Anterior cingulate cortex (tissue), 58 donors: ENCODE data around the gene ANKRD36.
"Not testable (repeated sequence)": the region's sequence is repeated elsewhere in the genome, so short reads cannot be mapped to it uniquely, and the experiment has no call there.

ENCODE experiments used
- DNase-seq, 58 donors: peaks; one replicate each; lab custom pipeline; 2025; lab: John Stamatoyannopoulos, UW

The ANKRD36 gene

DNA sequence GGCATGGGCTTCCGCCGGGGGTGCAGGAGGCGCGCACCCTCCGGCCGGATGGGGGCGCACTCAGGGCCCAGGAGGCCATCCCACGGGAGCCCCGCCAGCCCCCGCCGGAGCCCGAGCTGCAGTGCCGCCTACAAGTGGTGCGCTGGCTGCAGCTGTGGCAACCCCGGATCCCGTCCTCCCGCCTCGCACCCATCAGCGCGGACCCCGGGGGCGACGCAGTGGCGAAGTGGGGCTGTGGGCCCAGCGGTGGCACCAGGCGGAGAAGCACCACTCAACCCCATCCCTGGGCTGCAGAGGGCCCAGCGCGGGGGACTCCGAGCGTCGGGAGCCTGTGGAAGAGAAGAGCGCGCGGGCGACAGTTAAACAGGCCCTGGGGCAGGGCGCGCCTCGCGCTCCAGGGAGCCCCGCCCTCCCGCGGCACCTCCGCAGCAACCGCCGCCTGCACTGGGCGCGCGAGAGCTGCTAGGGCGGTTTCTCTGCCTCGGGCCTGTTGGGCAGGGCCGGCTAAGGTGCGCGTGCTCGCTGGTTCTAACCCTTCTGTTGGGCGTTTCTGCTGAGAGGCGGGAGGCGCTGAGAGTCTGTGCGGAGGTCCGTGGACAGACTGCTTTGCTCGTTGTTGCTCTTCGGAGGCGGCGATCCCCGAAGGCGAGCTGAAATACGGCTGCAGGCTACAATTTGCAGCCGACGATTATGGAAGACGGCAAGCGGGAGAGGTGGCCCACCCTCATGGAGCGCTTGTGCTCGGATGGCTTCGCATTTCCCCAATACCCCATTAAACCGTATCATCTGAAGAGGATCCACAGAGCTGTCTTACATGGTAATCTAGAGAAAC, at the start of gene ANKRD36:
Gene ANKRD36 (plus strand): TSS at position 104 of the 832 bp plus-strand sequence. CDS start 587 bp downstream, at position 691.
- DNase-seq = not testable (repeated sequence)

GRCh38 chr2:97066030-97066429, 46.9 kb upstream of the ANKRD36 start:
- not testable (repeated sequence) for DNase-seq

GRCh38 chr2:97067279-97068004, 45.5 kb upstream of the ANKRD36 start:
- no peak for DNase-seq

DNA sequence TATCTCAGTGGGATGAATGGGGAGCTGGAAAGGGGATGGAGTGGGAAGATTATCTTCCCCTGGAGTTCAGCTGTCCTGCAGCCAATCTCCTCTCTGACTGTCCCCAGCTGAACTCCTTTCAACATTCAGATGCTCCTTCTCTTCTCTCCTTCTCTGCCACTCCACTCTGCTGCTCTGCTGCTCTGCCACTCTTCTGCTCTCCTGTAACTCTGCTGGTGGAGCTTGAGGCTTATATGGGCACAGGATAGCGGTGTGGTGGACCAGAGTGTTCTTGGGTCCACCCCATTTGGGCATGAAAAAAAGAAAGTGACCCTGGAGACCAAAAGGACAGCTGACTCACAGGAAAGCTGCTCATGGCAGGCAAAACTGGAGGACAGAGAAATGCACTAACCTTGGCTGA, 44.9 kb upstream of the ANKRD36 start:
- no peak for DNase-seq

- DNase-seq = not testable (repeated sequence)
Measured at GRCh38 chr2:97068722-97069121, 44.2 kb upstream of the ANKRD36 start.

GRCh38 chr2:97070915-97071314, 42.0 kb upstream of the ANKRD36 start:
- DNase-seq = not testable (repeated sequence)

GRCh38 chr2:97077213-97077612, 35.7 kb upstream of the ANKRD36 start:
- DNase-seq = not testable (repeated sequence)

DNA sequence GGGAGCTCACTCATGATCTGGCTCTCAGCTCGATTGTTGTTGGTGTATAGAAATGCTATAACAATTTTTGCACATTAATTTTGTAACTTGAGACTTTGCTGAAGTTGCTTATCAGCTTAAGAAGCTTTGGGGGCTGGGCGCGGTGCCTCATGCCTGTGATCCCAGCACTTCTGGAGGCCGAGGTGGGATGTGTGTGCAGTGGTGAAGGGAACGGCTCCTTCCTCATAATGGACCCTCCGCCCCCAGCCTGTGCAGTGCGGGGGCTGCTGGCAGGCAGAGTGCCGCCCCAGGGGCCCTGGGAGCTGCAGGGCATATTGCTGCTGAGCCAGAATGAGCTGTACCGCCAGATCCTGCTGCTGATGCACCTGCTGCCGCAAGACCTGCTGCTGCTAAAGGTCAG, 32.1 kb upstream of the ANKRD36 start:
- not testable (repeated sequence) for DNase-seq

DNA sequence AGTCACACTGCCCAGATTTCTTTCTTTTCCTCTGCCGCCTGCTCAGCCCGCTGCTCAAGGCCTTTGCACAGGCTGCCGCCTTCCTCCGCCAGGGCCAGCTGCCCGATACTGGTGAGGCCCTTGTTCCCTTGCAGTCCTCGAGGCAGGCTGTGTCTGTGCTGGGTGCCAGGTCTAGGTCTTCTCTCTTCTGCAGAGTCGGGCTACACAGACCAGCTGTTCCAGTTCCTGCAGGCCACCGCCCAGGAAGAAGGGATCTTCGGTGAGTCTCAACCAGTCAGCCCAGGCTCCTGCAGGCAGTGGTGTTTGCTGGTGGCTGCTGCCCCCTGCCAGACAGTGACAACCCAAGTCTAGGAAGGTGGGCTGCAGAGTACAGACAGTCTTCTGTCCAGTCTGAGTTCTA, 30.7 kb upstream of the ANKRD36 start:
- not testable (repeated sequence) for DNase-seq

DNA sequence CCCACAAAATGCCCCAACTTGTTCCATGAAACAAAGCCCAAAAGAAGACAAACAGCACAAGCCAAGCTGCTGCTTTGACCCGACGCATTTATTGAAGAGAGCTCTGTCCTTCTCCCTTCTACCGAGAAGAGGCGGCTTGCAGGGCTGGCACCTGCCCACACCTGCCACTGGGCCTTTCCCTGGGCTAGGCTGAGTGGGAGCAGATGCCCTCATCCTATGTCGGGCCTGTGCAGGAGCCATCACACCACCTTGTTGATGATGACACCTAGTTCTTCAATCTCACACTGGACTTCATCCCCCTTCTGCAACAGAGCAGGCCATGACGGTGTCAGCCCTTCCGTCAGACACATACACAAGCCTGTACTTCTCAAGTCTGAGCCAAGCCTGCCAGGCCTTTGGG, 29.4 kb upstream of the ANKRD36 start:
- DNase-seq = not testable (repeated sequence)

DNA sequence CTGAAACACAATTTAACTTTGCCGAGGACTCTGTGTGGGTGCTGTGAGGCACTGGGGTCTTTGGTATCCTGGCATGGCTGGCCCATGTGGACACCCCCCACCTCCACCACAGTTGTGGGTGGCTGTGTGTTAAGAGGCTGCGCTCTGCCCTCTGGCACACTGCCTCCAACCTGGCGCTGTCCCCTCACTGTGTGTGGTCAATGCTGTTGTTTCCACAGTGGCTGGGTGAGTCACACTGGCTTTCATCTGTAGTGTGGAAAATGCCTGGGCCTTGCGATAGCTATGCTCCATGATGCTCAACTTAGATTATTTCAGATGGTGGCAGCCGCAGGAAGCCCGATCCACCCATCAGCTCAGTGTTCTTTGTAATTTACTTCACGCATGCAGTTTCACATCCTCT, 27.9 kb upstream of the ANKRD36 start:
- not testable (repeated sequence) for DNase-seq

DNA sequence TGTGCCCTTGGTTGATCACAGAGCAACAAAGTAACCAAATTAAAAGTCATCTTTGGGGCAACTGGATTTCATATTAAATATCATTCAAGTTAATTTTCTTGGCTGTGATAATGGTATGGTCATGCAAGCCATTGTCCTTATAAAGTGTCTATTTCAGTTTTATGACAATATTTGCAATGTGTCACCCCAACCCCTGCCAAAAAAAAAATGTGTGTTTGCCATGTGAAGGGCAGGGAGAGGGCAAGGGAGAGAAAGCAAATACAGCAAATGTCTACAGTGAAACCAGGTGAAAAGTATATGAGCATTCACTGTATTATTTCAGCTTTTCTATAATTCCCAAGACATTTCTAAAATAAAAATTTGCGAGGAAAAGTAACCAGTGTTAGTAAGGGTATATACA, 24.2 kb upstream of the ANKRD36 start:
- DNase-seq = not testable (repeated sequence)

DNA sequence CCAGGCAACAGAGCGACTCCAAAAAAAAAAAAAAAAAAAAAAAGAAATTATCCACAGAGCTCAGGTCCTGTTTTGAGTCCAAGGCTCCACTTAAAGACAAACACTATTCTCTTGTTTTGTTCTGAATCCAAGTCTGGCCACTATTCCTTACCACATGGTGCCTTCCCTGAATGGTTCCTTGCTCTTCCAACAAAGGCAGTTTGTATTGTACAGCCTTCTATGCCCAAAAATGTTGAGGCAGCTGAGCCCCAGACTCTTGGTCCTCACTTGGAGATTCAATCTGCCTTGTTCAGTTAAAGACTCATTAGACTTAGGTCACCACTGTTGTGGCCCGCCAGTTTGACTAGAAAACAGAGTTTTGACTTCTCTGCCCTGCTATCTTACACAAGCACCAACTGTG, 20.0 kb upstream of the ANKRD36 start:
- peak in 3 of 58 donors; percentile 21 to 27 (median 23) for DNase-seq

DNA sequence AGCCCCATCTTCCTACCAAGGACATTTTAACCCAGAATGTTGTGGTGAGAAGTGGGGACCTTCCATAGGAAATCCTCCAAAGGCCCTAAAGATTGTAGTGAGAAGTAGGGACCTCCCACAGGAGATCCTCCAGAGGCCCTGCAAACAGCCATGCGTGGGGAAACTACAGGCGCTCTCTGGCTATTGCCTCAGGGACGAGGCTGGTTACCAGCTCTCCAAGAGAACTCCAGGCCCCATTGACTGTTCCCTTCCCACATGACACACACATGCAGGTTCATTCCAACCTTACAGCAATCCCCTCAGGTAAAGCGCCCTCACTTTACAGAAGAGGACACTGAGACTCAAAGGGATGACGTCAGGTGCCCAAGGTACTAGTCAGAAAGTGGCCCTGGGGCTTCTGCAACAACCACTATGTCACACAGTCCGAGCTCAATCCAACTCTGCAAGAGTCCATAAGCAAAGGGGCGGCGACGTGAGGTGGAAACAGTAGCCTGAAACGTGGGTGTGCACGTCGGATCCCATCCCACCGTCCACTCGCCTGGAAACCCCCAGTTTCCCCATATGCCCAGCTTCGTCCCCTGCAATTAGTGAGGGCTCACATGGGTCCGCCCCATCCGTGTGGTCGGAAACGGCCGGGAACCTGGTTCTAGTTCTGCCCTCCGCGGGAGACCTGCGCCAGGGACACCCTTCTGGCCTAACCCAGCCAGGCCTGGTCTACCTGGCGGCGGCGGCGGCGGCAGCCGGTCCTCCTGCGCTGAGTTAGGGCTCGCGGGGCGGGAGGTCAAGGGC, 18.8 kb upstream of the ANKRD36 start:
- DNase-seq = not testable (repeated sequence)

DNA sequence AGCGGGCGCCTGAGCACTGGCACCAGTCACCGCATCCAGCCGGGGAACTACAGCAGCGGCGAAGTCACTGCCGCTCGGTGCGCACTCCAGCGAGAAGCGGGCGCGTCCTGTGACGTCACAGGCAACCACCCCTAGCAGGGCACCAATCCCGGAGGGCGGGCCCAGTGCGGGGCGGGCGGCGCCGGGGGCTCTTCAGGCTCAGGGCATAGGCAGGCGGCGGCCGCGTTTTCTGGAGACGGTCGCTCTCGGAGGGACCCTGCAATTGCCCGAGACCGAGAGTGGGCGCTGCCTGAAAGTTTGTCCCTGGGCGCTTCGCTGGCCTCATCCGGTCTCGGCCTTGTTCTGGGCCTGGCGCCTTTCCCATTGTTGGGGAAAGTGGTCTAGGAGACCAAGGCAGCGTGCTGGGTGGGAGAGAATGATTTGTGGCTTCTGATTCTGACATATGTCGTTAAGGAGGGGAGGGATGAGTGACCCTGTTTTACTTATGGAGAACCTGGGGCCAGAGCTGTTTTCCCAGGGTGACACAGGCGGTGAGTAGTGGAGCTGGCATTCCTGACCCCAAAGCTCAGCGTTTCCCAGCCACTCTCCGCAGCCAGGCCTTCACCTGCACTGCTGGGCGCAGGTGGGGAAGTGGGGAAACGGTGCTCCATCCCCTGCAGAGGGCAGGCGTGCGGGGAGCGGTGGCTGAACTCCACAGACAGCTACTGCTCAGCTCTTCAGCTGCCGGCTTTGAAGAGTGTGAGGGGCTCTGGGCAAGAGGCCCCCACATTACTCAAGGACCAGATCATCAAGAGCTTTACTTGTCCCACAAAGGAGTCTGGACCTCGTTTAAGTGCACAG, 18.0 kb upstream of the ANKRD36 start, which contains the start of gene FAHD2B:
Gene FAHD2B (minus strand): TSS at position 111 of the 840 bp plus-strand sequence. CDS start 3,176 bp downstream, outside the sequence.
- peak in 52 of 58 donors; percentile 18 to 88 (median 68) for DNase-seq

DNA sequence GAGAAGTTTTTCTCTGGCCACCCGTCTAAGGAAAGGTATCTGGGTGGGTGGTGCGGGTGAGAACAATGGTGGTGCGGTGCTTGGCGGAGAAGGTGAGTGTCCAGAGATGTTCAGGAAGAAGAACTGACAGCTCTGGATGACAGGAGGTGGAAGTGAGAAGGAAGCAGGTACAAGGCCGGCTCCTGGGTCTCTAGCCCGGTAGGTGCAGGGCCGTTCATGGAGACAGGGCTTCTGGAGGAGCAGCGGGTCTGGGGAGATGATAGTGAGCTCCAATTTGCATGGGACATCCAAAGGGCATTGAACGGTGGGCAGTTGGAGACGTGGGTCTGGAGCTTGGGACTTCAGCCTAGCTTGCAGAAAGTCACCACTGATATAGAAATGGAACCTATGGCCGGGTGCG, 17.3 kb upstream of the ANKRD36 start:
- no peak for DNase-seq

- DNase-seq = not testable (repeated sequence)
Measured at GRCh38 chr2:97098786-97099372, 14.1 kb upstream of the ANKRD36 start.

DNA sequence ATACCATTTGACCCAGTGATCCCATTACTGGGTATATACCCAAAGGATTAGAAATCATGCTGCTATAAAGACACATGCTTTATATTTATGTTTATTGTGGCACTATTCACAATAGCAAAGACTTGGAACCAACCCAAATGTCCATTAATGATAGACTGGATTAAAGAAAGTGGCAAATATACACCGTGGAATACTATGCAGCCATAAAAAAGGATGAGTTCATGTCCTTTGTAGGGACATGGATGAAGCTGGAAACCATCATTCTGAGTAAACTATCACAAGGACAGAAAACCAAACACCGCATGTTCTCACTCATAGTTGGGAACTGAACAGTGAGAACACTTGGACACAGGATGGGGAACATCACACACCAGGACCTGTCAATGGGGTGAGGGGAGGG, 6.1 kb upstream of the ANKRD36 start:
- not testable (repeated sequence) for DNase-seq

DNA sequence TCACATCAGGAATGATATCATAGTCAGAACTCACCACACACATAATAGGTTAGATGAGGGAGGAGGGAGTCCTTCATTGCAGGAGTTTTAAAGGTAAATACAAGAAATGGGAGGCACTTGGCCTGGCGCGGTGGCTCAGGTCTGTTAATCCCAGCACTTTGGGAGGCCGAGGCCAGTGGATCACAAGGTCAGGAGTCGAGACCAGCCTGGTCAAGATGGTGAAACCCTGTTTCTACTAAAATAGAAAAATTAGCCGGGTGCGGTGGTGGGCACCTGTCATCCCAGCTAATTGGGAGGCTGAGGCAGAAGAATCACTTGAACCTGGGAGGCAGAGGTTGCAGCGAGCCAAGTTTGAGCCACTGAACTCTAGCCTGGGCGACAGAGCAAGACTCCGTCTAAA, 1.7 kb upstream of the ANKRD36 start:
- DNase-seq = not testable (repeated sequence)
